CD4-positive, CD25-positive, alpha-beta regulatory T cell (primary cell): ENCODE measurements around the gene MMS19. TPM values are rescaled to one million over a fixed set of nuclear protein-coding genes. Genes with fewer than 3 reads are reported as not detected.

ENCODE experiments used
- ATAC-seq, 2 donors: fragments of 150-1000 bp; cut with Tn5 transposase; one replicate each; pipeline ENCODE4 v1.10.0; 2021; ENCODE audit warnings: low read depth in 2 of 2, moderate number of reproducible peaks in 2 of 2, moderate library complexity in 1 of 2
- DNase-seq, 3 donors: peaks; one replicate each; pipeline versions ENCODE4 v3.0.0 to v3.0.0-alpha.2; 2012 to 2022; ENCODE audit warnings: mixed read lengths in 1 of 3
- H3K27ac ChIP-seq: one replicate; pipeline ENCODE4 v1.7.0; 2013; ENCODE audit warnings: mild to moderate bottlenecking, low read length; ENCODE audit not compliant: insufficient read depth, poor library complexity, severe bottlenecking
- H3K27me3 ChIP-seq: one replicate; pipeline ENCODE4 v1.7.0; 2013; ENCODE audit warnings: low read length; ENCODE audit not compliant: control insufficient read depth, insufficient read depth
- H3K36me3 ChIP-seq: one replicate; pipeline ENCODE4 v1.7.0; 2013; ENCODE audit warnings: mild to moderate bottlenecking, low read length, moderate library complexity; ENCODE audit not compliant: control insufficient read depth, insufficient read depth
- H3K4me1 ChIP-seq: 2 replicates; pipeline ENCODE4 v1.7.0; 2013; ENCODE audit warnings: mild to moderate bottlenecking, low read length; ENCODE audit not compliant: insufficient read depth, control insufficient read depth, poor library complexity, severe bottlenecking
- H3K4me3 ChIP-seq: one replicate; pipeline ENCODE4 v1.7.0; 2013; ENCODE audit warnings: low read depth, mild to moderate bottlenecking, low read length, moderate library complexity
- H3K9me3 ChIP-seq, 2 experiments: 1 replicate in 1 of 2; 2 replicates in 1 of 2; pipeline ENCODE4 v1.7.0; 2013; ENCODE audit warnings: low read length in 2 of 2, mild to moderate bottlenecking in 1 of 2, moderate library complexity in 1 of 2; ENCODE audit not compliant: control insufficient read depth in 2 of 2
- H3K27ac Mint-ChIP-seq, 3 donors: one replicate each; pipeline ENCODE4 v1.8.0; 2020 to 2022; ENCODE audit warnings: mild to moderate bottlenecking in 3 of 3, mixed read lengths in 3 of 3, moderate library complexity in 2 of 3
- H3K27me3 Mint-ChIP-seq: one replicate; pipeline ENCODE4 v1.8.0; 2022; ENCODE audit warnings: mild to moderate bottlenecking, mixed read lengths
- H3K36me3 Mint-ChIP-seq: one replicate; pipeline ENCODE4 v1.8.0; 2020; ENCODE audit warnings: mixed read lengths
- H3K4me1 Mint-ChIP-seq, 4 donors: one replicate each; pipeline ENCODE4 v1.8.0; 2020 to 2022; ENCODE audit warnings: mixed read lengths in 4 of 4, mild to moderate bottlenecking in 1 of 4
- H3K4me3 Mint-ChIP-seq, 4 donors: one replicate each; pipeline ENCODE4 v1.8.0; 2020 to 2022; ENCODE audit warnings: mild to moderate bottlenecking in 4 of 4, mixed read lengths in 4 of 4, moderate library complexity in 3 of 4
- H3K9me3 Mint-ChIP-seq, 7 donors: one replicate each; pipeline ENCODE4 v1.8.0; 2020 to 2022; ENCODE audit warnings: mixed read lengths in 7 of 7, mild to moderate bottlenecking in 3 of 7, moderate library complexity in 2 of 7
- polyA plus RNA-seq, 4 donors: library from polyadenylated mRNA; unstranded; fragments of 300-500 nt; fragmentation: Illumina TruSeq; gene quantifications; one replicate each; pipeline ENCODE4 v1.2.3, GENCODE V29; 2021
- total RNA-seq: library from RNA; stranded (reverse); gene quantifications from one replicate; pipeline ENCODE4 v1.2.3, GENCODE V29; 2022

MMS19 gene
- total and polyA plus RNA-seq, 5 donors from 2014 or later, result 26.7 to 59.6 (median 36.2) TPM

DNA sequence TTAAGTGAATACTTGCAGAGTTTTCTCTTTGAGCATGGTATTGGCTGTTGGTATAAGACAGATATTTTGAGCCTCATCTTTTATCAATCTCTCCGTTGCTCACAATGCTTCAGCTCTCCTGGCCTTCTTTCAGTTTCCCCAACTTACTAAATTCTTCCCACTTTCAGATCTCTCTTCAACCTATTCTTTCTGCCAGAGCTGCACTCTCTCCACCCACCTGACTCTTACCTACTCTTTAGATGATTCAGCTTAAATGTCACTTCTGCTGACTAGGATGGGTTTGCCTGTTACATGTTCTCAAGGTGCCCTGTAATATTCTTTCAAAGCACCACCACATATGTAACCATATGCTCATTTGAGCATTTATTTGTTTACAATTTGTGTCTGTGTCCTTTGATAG is 54.0 kb downstream of the MMS19 start:
- DNase-seq (no peak), ATAC-seq (no peak)
- H3K27ac Mint-ChIP-seq, result peak overlapping the region in 1 of 3 donors; percentile 95
- H3K27me3 ChIP-seq, result no peaks in the 10 kb centered on the region
- peaks cover 16% of the 10 kb centered on the region for H3K36me3 Mint-ChIP-seq
- peaks cover 29% of the 10 kb centered on the region for H3K4me1 ChIP-seq
- H3K36me3 ChIP-seq, result peaks cover 20% of the 10 kb centered on the region
- no peak overlapping the region for H3K4me3 ChIP-seq
- no peaks in the 10 kb centered on the region for H3K9me3 ChIP-seq
- H3K4me3 Mint-ChIP-seq, result peak overlapping the region in 3 of 4 donors; percentile 91 to 99 (median 98)
- no peaks in the 10 kb centered on the region for H3K9me3 Mint-ChIP-seq
- H3K4me1 Mint-ChIP-seq, result peaks cover 13 to 51% (median 34%) of the 10 kb centered on the region in 4 donors
- no peak overlapping the region for H3K27ac ChIP-seq
- H3K27me3 Mint-ChIP-seq, result no peaks in the 10 kb centered on the region

GRCh38 chr10:97442277-97442676 is 55.9 kb downstream of the MMS19 start:
- H3K9me3 Mint-ChIP-seq, result no peaks in the 10 kb centered on the region
- DNase-seq (no peak), ATAC-seq (no peak)
- Histone ChIP-seq H3K27ac (no peak overlapping the region), H3K4me1 (peaks cover 28% of the 10 kb centered on the region), H3K27me3 (no peaks in the 10 kb centered on the region), H3K4me3 (no peak overlapping the region), H3K36me3 (peaks cover 35% of the 10 kb centered on the region), H3K9me3 (no peaks in the 10 kb centered on the region)
- H3K4me3 Mint-ChIP-seq, result peak overlapping the region in 2 of 4 donors; percentile 27 to 49
- H3K4me1 Mint-ChIP-seq, result peaks cover 0 to 40% (median 26%) of the 10 kb centered on the region in 4 donors
- H3K27ac Mint-ChIP-seq, result no peak overlapping the region
- no peaks in the 10 kb centered on the region for H3K27me3 Mint-ChIP-seq
- H3K36me3 Mint-ChIP-seq, result peaks cover 20% of the 10 kb centered on the region

DNA sequence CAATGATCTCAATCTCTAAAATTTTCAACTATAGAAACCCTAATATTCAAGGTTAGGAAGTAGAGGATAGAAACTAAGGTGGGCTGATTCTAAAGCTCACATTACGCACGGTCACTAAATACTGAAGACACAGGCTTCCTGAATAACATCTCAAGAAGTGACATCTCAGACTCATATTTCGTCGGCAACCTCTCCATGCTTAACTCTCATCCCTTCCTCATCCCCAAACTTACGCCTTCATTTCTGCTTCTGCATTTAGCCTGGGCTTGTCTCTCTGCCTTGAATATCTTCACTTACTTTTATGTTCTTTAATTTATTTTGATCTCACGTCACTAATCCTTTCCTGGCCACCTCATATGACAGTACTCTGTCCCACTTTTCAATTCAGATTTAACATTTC is 63.0 kb downstream of the MMS19 start:
- Mint-ChIP-seq H3K4me1 (peaks cover 0 to 10% (median 2%) of the 10 kb centered on the region in 4 donors), H3K4me3 (no peak overlapping the region), H3K27ac (no peak overlapping the region), H3K9me3 (no peaks in the 10 kb centered on the region), H3K27me3 (no peaks in the 10 kb centered on the region), H3K36me3 (peaks cover 33% of the 10 kb centered on the region)
- peaks cover 73% of the 10 kb centered on the region for H3K36me3 ChIP-seq
- H3K4me1 ChIP-seq, result no peaks in the 10 kb centered on the region
- no peak overlapping the region for H3K27ac ChIP-seq
- no peak for DNase-seq
- no peaks in the 10 kb centered on the region for H3K9me3 ChIP-seq
- no peak overlapping the region for H3K4me3 ChIP-seq
- no peaks in the 10 kb centered on the region for H3K27me3 ChIP-seq
- ATAC-seq, result no peak

- Mint-ChIP-seq H3K4me3 (no peak overlapping the region), H3K27ac (no peak overlapping the region), H3K36me3 (peaks cover 30% of the 10 kb centered on the region), H3K27me3 (no peaks in the 10 kb centered on the region), H3K4me1 (peaks cover 0 to 7% (median 2%) of the 10 kb centered on the region in 4 donors), H3K9me3 (no peaks in the 10 kb centered on the region)
- Histone ChIP-seq H3K27ac (no peak overlapping the region), H3K4me1 (no peaks in the 10 kb centered on the region), H3K4me3 (no peak overlapping the region), H3K36me3 (peaks cover 76% of the 10 kb centered on the region), H3K27me3 (no peaks in the 10 kb centered on the region), H3K9me3 (no peaks in the 10 kb centered on the region)
- no peak for ATAC-seq
- DNase-seq, result no peak
Observed at GRCh38 chr10:97434557-97434956, 63.7 kb downstream of the MMS19 start.

DNA sequence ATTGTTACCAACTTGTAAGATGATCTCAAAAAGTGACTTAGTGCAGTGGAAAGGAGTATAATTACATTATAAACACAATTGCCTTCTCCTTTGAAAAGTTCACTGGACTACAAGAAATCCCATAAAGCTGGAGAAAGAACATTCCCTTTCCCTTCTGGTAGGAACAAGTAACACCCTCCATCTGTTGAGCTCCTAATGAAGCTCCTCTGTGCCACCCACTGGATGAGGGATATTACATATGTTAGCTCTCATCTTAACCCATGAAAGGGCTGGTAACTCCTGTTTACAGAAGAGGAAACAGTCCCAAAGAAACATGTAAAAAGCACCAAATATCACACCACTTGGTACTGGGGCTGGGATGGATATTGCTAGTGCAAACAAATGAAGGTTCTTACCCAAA is 64.2 kb downstream of the MMS19 start:
- Histone ChIP-seq H3K36me3 (peaks cover 75% of the 10 kb centered on the region), H3K4me1 (no peaks in the 10 kb centered on the region), H3K27me3 (no peaks in the 10 kb centered on the region), H3K4me3 (no peak overlapping the region), H3K9me3 (no peaks in the 10 kb centered on the region), H3K27ac (no peak overlapping the region)
- Mint-ChIP-seq H3K27ac (no peak overlapping the region), H3K4me1 (peaks cover 0 to 9% (median 2%) of the 10 kb centered on the region in 4 donors), H3K36me3 (peaks cover 27% of the 10 kb centered on the region), H3K27me3 (no peaks in the 10 kb centered on the region), H3K4me3 (no peak overlapping the region), H3K9me3 (no peaks in the 10 kb centered on the region)
- ATAC-seq (no peak), DNase-seq (no peak)

DNA sequence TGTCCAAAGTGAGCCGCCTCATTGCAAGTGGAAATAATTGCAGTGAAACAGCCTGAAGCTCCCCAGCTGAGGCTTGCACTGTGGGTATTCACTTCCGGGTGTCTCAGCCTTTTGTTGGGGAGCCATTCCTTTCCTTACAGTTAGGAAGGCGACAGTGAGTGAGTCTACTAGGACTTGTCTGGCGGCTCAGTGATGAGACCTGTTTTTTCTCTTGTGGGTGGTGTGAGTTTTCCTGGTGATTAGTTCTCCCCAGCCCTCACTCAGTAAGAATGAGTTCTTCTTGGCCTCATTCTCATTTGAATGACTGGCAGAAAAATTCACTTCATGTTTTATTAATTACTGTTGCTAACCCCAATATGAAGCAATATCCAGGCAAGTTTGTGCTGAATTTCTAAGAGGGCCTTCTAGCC is 69.6 kb downstream of the MMS19 start:
- Histone ChIP-seq H3K4me3 (peak overlapping the region; percentile 92), H3K36me3 (peaks cover 31% of the 10 kb centered on the region), H3K9me3 (no peaks in the 10 kb centered on the region), H3K27me3 (no peaks in the 10 kb centered on the region), H3K4me1 (peaks cover 30% of the 10 kb centered on the region), H3K27ac (peak overlapping the region; percentile 90)
- peaks cover 6 to 51% (median 19%) of the 10 kb centered on the region in 4 donors for H3K4me1 Mint-ChIP-seq
- peak overlapping the region; percentile 79 to 93 (median 90) for H3K4me3 Mint-ChIP-seq
- H3K27ac Mint-ChIP-seq, result peak overlapping the region; percentile 45 to 93 (median 91)
- H3K27me3 Mint-ChIP-seq, result peaks cover 5% of the 10 kb centered on the region
- DNase-seq (peak in 1 of 3 donors; percentile 19), ATAC-seq (no peak)
- peaks cover 19% of the 10 kb centered on the region for H3K36me3 Mint-ChIP-seq
- no peaks in the 10 kb centered on the region for H3K9me3 Mint-ChIP-seq

GRCh38 chr10:97427571-97428179 is 70.5 kb downstream of the MMS19 start:
- no peaks in the 10 kb centered on the region for H3K9me3 Mint-ChIP-seq
- peaks cover 19% of the 10 kb centered on the region for H3K36me3 Mint-ChIP-seq
- Histone ChIP-seq H3K27ac (peak overlapping the region; percentile 90), H3K9me3 (no peaks in the 10 kb centered on the region), H3K27me3 (no peaks in the 10 kb centered on the region), H3K4me1 (peaks cover 37% of the 10 kb centered on the region), H3K36me3 (peaks cover 27% of the 10 kb centered on the region), H3K4me3 (peak overlapping the region; percentile 92)
- H3K4me1 Mint-ChIP-seq, result peaks cover 6 to 60% (median 25%) of the 10 kb centered on the region in 4 donors
- H3K27ac Mint-ChIP-seq, result peak overlapping the region in 2 of 3 donors; percentile 93 to 97
- no peak for ATAC-seq
- peaks cover 5% of the 10 kb centered on the region for H3K27me3 Mint-ChIP-seq
- no peak for DNase-seq
- peak overlapping the region; percentile 93 to 95 (median 94) for H3K4me3 Mint-ChIP-seq
